ENCODE data around the gene G3BP1.

DNA sequence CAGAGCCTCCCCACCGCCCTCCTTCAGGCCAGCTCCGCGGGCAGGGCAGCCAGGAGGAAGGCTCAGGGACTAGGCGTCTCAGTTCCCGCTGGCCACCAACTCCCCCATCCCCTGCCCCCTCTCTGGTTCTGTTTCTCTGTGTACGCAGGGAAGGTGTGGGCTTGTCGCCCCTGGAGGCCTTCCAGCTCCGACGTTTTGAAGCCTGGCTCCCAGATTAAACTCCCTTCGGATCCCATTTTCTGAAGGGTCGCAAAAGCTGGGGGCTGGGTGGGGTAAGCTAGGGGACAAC is 13.7 kb upstream of the G3BP1 start:
- TF ChIP-seq, protein P1, sequence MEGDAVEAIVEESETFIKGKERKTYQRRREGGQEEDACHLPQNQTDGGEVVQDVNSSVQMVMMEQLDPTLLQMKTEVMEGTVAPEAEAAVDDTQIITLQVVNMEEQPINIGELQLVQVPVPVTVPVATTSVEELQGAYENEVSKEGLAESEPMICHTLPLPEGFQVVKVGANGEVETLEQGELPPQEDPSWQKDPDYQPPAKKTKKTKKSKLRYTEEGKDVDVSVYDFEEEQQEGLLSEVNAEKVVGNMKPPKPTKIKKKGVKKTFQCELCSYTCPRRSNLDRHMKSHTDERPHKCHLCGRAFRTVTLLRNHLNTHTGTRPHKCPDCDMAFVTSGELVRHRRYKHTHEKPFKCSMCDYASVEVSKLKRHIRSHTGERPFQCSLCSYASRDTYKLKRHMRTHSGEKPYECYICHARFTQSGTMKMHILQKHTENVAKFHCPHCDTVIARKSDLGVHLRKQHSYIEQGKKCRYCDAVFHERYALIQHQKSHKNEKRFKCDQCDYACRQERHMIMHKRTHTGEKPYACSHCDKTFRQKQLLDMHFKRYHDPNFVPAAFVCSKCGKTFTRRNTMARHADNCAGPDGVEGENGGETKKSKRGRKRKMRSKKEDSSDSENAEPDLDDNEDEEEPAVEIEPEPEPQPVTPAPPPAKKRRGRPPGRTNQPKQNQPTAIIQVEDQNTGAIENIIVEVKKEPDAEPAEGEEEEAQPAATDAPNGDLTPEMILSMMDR (IDR thresholded peaks at IDR 0.05): no peak
- TF ChIP-seq POLR2A (IDR thresholded peaks at IDR 0.05): no peak
